ENCODE measurements around the gene EIF3C.
"Not testable (repeated sequence)": the region's sequence is repeated elsewhere in the genome, so short reads cannot be mapped to it uniquely, and the experiment has no call there.

EIF3C gene

GRCh38 chr16:28711220-28712083 lies at the start of gene EIF3C:
EIF3C (plus strand) TSS chr16:28711464; CDS start chr16:28711687, 223 bp downstream.
- DNase-seq (ENCODE audit: insufficient read length, low spot score); FAIRE-seq: not testable (repeated sequence)

DNA sequence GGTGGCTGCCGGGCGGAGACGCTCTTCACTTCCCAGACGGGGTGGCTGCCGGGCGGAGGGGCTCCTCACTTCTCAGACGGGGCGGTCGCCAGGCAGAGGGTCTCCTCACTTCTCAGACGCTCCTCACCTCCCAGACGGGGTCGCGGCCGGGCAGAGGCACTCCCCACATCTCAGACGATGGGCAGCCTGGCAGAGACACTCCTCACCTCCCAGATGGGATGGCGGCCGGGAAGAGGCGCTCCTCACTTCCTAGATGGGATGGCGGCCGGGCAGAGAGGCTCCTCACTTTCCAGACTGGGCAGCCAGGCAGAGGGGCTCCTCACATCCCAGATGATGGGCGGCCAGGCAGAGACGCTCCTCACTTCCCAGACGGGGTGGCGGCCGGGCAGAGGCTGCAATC lies 45.0 kb upstream of the EIF3C start:
- not testable (repeated sequence) for DNase-seq (ENCODE audit: insufficient read length, low spot score); FAIRE-seq

GRCh38 chr16:28667480-28667879 lies 43.8 kb upstream of the EIF3C start:
- not testable (repeated sequence) for FAIRE-seq; DNase-seq (ENCODE audit: insufficient read length, low spot score)

DNA sequence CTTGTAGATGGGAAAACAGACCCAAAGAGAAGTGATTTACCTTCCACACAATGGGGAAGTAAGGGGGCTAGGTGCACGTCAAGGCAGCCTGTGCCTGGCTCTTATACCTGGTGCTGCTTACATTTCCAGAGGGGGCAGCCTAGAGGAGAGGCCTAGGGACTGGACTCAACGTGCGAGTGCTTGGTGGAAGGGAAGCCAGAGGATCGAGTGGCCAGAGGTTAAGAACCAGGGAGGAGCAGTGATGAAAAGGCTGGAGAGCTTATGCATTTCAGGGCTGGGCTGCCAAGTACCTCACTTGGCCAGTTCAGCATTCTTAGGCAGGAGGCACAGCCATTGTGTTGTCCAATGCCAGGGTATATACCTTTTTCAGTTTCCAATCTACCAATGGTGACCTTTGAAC lies 43.1 kb upstream of the EIF3C start:
- not testable (repeated sequence) for DNase-seq (ENCODE audit: insufficient read length, low spot score); FAIRE-seq

- not testable (repeated sequence) for FAIRE-seq; DNase-seq (ENCODE audit: insufficient read length, low spot score)
Measured at GRCh38 chr16:28688327-28688952, 22.8 kb upstream of the EIF3C start.

GRCh38 chr16:28689425-28689824 lies 21.8 kb upstream of the EIF3C start:
- not testable (repeated sequence) for DNase-seq (ENCODE audit: insufficient read length, low spot score); FAIRE-seq

GRCh38 chr16:28691722-28692121 lies 19.5 kb upstream of the EIF3C start:
- not testable (repeated sequence) for DNase-seq (ENCODE audit: insufficient read length, low spot score); FAIRE-seq

DNA sequence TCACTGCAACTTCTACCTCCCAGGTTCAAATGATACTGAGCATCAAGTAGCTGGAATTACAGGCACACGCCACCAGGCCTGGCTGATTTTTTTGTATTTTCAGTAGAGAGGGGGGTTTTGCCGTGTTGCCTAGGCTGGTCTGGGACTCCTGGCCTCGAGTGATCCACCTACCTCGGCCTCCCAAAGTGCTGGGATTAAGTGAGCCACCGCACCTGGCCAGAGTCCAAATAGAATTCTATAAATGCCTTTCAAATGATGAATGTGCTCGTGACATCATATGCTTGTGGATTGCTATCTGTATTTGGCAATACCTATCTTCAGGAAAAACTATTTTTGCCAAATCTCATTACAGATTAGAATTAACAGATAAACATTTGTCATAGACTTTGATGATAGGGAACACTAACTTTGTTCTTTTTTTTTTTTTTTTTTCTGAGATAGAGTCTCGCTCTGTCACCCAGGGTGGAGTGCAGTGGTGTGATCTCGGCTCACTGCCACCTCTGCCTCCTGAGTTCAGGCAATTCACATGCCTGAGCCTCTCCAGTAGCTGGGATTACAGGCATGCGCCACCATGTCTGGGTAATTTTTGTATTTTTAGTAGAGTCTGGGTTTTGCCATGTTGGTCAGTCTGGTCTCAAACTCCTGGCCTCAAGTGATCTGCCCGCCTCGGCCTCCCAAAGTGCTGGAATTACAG lies 17.9 kb upstream of the EIF3C start:
- not testable (repeated sequence) for FAIRE-seq; DNase-seq (ENCODE audit: insufficient read length, low spot score)

- DNase-seq (ENCODE audit: insufficient read length, low spot score); FAIRE-seq: not testable (repeated sequence)
Measured at GRCh38 chr16:28699792-28700191, 11.5 kb upstream of the EIF3C start.

DNA sequence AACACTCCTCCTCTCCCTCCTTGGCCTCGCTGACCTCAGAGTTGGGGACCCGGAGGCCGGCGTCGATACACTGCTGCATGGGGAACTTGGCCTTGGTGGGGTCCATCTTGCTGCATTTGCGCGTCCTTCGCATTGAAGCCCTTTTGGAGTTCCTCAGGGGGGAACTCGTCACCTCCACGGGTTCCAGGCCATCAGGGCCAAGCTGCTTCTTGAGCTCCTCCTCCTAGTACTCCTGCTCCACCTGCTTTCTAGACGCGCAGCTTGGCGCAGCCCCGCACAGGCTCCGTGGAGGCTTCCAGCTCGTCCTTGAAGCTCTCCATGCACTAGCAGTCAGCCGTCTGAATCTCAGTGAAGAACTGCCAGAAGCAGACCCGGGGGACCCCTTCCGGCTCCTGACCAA lies 10.9 kb upstream of the EIF3C start:
- not testable (repeated sequence) for FAIRE-seq; DNase-seq (ENCODE audit: insufficient read length, low spot score)

GRCh38 chr16:28701384-28701783 lies 9.9 kb upstream of the EIF3C start:
- FAIRE-seq, result not testable (repeated sequence)

DNA sequence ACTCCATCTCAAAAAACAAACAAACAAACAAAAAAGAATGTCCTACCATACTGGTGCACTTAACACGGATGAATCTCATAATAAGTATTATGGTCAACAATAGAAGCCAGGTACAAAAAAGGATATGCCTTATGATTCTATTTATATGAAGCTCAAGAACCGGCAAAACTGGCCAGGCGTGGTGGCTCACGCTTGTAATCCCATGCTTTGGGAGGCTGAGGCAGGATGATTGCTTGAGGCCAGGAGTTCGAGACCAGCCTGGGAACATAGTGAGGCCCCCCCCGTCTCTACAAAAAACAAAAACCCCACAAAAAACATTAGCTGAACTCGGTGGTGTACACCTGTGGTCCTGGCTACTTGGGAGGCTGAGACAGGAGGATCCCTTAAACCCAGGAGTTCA lies 7.0 kb upstream of the EIF3C start:
- not testable (repeated sequence) for DNase-seq (ENCODE audit: insufficient read length, low spot score); FAIRE-seq

More at GRCh38 chr16:28701384-28701783, 9.9 kb upstream of the EIF3C start:
- not testable (repeated sequence) for DNase-seq (ENCODE audit: insufficient read length, low spot score)

DNA sequence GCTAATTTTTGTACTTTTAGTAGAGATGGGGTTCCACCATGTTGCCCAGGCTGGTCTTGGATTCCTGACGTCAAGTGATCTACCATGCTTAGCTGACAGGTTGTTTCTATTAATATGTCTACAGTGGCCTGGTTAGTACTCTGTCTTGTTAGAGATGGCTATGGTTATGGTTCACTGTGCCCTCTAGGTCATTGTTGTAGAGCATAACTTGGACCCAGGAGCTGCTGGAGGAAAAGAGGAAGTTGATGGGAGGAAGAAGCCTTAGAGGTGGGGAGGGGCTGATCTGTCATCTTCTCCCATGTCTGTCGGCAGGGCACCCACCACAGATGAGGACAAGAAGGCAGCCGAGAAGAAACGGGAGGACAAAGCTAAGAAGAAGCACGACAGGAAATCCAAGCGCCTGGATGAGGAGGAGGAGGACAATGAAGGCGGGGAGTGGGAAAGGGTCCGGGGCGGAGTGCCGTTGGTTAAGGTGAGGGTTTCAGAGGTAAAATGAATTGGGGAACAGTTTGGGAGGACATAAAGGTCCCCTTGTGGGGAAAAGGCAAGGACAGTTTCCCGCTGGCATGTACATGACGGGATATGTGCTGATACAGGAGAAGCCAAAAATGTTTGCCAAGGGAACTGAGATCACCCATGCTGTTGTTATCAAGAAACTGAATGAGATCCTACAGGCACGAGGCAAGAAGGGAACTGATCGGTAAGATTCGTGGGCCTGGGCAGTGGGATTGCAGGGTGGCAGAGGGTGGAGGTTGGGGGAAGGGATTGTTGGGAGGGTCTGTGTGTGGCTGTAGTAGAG lies 11.8 kb downstream of the EIF3C start:
- not testable (repeated sequence) for FAIRE-seq; DNase-seq (ENCODE audit: insufficient read length, low spot score)

DNA sequence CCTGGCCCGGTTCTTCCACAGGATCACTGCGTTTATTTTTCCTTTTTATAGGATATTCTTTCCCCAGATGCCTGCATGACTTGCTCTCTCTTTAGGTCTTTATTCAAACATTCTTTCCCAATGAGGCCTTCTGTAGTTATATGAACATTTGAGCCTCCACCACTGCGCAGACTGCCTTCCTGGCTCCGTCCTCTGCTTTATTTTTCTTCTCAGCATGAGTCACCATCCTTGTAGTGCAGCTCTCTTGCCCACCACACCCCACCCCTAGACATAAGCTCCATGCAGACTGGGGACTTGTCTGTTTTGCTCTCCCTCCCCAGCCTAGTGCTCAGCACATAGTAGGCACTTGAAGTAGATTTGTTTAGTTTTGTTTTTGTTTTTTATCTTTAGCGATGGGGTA lies 20.0 kb downstream of the EIF3C start:
- FAIRE-seq, result peak; percentile 52
- DNase-seq (ENCODE audit: insufficient read length, low spot score), result not testable (repeated sequence)

DNA sequence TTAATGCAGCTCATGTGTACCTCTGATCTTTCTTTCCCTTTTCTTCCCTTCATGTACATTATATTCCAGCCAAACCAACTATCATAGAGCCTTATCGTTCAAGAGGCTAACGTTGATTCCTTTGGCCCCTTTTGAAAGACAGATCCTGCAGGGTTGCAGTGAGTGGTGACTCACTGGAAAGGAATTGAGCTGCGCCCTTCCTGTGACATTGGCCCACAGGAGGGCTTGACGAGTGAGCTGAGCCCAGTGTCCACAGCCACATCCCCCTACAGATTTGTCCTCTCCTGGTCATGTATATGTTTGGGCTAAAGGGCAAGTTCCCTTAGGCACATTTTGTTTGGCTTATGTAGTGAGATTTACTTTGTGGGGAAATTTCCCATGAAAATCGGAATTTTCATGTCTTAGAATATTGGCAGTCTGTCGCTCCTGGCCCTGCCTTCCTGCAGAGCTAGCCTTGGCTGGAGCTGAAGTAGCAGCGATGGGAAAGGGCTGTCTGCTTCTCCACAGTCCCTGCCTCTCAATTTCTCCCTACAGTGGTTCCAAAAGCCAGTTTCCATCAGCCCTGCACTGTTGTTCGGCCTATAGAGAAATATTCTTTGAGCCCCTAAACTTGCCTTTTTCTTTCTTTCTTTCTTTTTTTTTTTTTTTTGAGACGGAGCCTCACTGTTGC lies 21.3 kb downstream of the EIF3C start:
- DNase-seq (ENCODE audit: insufficient read length, low spot score); FAIRE-seq: not testable (repeated sequence)

DNA sequence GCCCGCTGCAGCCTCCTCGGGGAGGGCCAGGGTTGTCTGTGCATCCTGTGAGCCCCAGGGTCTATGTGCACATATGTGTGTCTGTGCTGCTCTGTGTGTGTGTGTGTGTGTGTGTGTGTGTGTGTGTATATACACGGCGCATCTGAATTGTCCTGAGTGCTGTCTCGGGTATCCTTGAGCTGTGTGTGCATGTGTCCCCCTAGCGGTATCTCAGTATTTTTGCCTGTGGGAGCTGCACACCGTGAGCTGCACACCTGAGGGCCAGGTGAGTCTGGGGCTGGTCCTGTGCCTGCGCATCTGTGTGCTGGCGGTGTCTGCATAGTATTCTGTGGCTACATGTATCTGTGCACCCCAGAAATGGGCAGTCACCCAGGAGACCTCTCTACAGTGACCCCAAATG lies 28.5 kb downstream of the EIF3C start:
- FAIRE-seq, result not testable (repeated sequence)

GRCh38 chr16:28740631-28741030 lies 29.4 kb downstream of the EIF3C start:
- FAIRE-seq; DNase-seq (ENCODE audit: insufficient read length, low spot score): not testable (repeated sequence)

More for the DNA sequence above, 28.5 kb downstream of the EIF3C start:
- not testable (repeated sequence) for DNase-seq (ENCODE audit: insufficient read length, low spot score)

- not testable (repeated sequence) for DNase-seq (ENCODE audit: insufficient read length, low spot score); FAIRE-seq
Measured at GRCh38 chr16:28741295-28741694, 30.0 kb downstream of the EIF3C start.

DNA sequence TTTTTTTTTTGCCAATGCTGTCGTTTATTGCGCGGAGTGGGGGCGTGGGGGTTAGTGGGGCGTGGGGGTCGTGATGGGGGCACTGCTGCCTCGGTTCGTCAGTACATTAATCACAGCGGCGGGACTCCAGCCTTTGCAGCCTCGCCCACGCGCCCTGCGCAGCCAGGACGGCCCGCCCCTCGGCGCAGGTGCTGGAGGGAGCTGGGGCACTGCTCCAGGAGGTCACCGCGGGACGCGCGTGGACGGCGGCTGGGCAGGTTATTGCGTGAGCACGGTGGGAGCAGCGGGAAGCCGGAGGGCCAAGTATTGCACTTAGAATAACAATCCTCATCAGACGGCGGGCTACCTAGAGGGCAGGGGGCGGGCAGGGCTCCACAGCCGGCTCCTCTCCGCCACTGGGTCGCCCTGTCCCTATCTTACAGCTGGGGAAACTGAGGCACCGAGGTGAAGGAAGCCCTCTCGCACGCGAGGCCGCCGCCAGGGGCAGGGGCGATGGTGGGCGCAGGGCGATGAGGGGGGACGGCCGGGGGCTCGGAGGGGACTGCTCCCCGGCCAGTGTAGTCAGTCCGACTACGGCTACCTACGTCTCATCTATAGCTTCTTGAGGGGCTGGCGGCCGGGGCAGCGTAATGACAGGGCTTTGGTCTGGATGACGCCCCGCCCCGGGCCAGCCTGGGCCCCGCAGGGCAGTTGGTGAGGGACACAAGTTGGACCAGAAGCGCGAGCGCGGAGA lies 35.5 kb downstream of the EIF3C start:
- DNase-seq (ENCODE audit: insufficient read length, low spot score); FAIRE-seq: not testable (repeated sequence)

Data from HTR-8/SVneo (cell line).